Upper lobe of left lung (tissue), 6 donors: ENCODE measurements around the gene WASF3. TPM values are rescaled to one million over a fixed set of nuclear protein-coding genes. Genes with fewer than 3 reads are reported as not detected.

ENCODE experiments used
- ATAC-seq, 2 donors: fragments of 200-7000 bp; cut with Tn5 transposase; one replicate each; pipeline ENCODE4 v1.9.1; 2022; ENCODE audit warnings: mild to moderate bottlenecking in 2 of 2, moderate library complexity in 2 of 2; ENCODE audit not compliant: low FRiP score in 2 of 2
- DNase-seq, 2 donors: peaks; one replicate each; pipeline ENCODE4 v3.0.0-alpha.2; 2019 to 2020
- H3K27ac ChIP-seq, 4 donors: fragments of 200-600 bp; sonication (generic); one replicate each; pipeline ENCODE4 v1.5.1; 2016 to 2019
- H3K27me3 ChIP-seq, 4 donors: fragments of 200-600 bp; sonication (generic); one replicate each; pipeline ENCODE4 v1.5.1; 2017 to 2019
- H3K36me3 ChIP-seq, 4 donors: fragments of 200-600 bp; sonication (generic); one replicate each; pipeline ENCODE4 v1.5.1; 2016 to 2019
- H3K4me1 ChIP-seq, 4 donors: fragments of 200-600 bp; sonication (generic); one replicate each; pipeline ENCODE4 v1.5.1; 2018 to 2019
- H3K4me3 ChIP-seq, 4 donors: fragments of 200-600 bp; sonication (generic); one replicate each; pipeline ENCODE4 v1.5.1; 2017 to 2019; ENCODE audit warnings: mild to moderate bottlenecking in 2 of 4, moderate library complexity in 1 of 4
- H3K9me3 ChIP-seq, 4 donors: fragments of 200-600 bp; sonication (generic); one replicate each; pipeline ENCODE4 v1.5.1; 2018 to 2019
- CTCF ChIP-seq, 6 experiments: fragments of 450-650 bp in 4 of 6; fragments of 200-600 bp in 2 of 6; sonication (generic) in 2 of 6; IDR thresholded peaks; one replicate each; pipeline ENCODE4 v1.5.1; 2016 to 2019; ENCODE audit warnings: antibody characterized with exemption in 6 of 6
- EP300 ChIP-seq, 4 donors: sonication (generic); formaldehyde crosslinking; IDR thresholded peaks; one replicate each; pipeline ENCODE4 v1.5.1; 2017; ENCODE audit warnings: antibody characterized with exemption in 4 of 4, control low read depth in 2 of 4
- POLR2A ChIP-seq, 4 donors: fragments of 450-650 bp; IDR thresholded peaks; one replicate each; pipeline ENCODE4 v1.5.1; 2016 to 2017; ENCODE audit warnings: antibody characterized with exemption in 4 of 4, mild to moderate bottlenecking in 2 of 4
- POLR2AphosphoS5 ChIP-seq, 2 donors: sonication (generic); formaldehyde crosslinking; IDR thresholded peaks; one replicate each; pipeline ENCODE4 v1.5.1; 2017; ENCODE audit warnings: antibody characterized with exemption in 2 of 2
- whole genome bisulfite sequencing, 2 donors: methylation state at CpG; one replicate each; pipeline ENCODE4 v1.1.5; 2017 to 2018; 5-methylcytosine and 5-hydroxymethylcytosine counted together
- total RNA-seq, 6 donors: library from RNA; depleted of rRNA in 4 of 6; stranded (reverse); fragments of >200 nt in 4 of 6; gene quantifications; one replicate each; pipeline versions ENCODE4 v1.1.0 to v1.2.1, GENCODE V29; 2016 to 2021
- donor health status: DM: no; HTN: no; CAD: no; lungs with moderate emphysema.
- donor health status: DM: no; HTN: yes; CAD: no; lungs with severe emphysema.

Gene WASF3
- total RNA-seq, 6 donors from 2014 or later, result 12.6 to 23.0 (median 20.2) TPM

GRCh38 chr13:26558987-26559386 lies 1.5 kb downstream of the WASF3 start:
- no peaks in the 10 kb centered on the region for H3K36me3 ChIP-seq
- H3K27ac ChIP-seq, result no peak overlapping the region
- H3K9me3 ChIP-seq, result no peaks in the 10 kb centered on the region
- TF ChIP-seq CTCF (IDR thresholded peaks at IDR 0.05) (no peak), POLR2A (IDR thresholded peaks at IDR 0.05) (no peak), POLR2AphosphoS5 (IDR thresholded peaks at IDR 0.05) (no peak), EP300 (IDR thresholded peaks at IDR 0.05) (no peak)
- DNase-seq (no peak), ATAC-seq (no peak)
- 30% methylated on average over 1 of the region's 1 CpG for WGBS, 2 donors
- peak overlapping the region in 2 of 4 donors; percentile 71 to 73 for H3K4me3 ChIP-seq
- peaks cover 11 to 18% (median 14%) of the 10 kb centered on the region in 4 donors for H3K4me1 ChIP-seq
- H3K27me3 ChIP-seq, result peaks cover 0 to 7% (median 2%) of the 10 kb centered on the region in 4 donors

- no peaks in the 10 kb centered on the region for H3K36me3 ChIP-seq
- no peak overlapping the region for H3K4me3 ChIP-seq
- H3K4me1 ChIP-seq, result peaks cover 11 to 18% (median 14%) of the 10 kb centered on the region in 4 donors
- no peak overlapping the region for H3K27ac ChIP-seq
- peaks cover 0 to 7% (median 2%) of the 10 kb centered on the region in 4 donors for H3K27me3 ChIP-seq
- ATAC-seq (no peak), DNase-seq (no peak)
- 83% methylated on average over 4 of the region's 4 CpGs for WGBS, 2 donors
- no peaks in the 10 kb centered on the region for H3K9me3 ChIP-seq
- no peak for TF ChIP-seq EP300 (IDR thresholded peaks at IDR 0.05)
- TF ChIP-seq POLR2AphosphoS5 (IDR thresholded peaks at IDR 0.05), result no peak
- TF ChIP-seq CTCF (IDR thresholded peaks at IDR 0.05), result no peak
- no peak for TF ChIP-seq POLR2A (IDR thresholded peaks at IDR 0.05)
These were observed 3.0 kb downstream of the WASF3 start for GRCh38 chr13:26560456-26560855.

GRCh38 chr13:26561067-26561466 lies 3.6 kb downstream of the WASF3 start:
- WGBS, 2 donors, result 27 to 50% methylated on average over 3 of the region's 3 CpGs
- peaks cover 11 to 18% (median 14%) of the 10 kb centered on the region in 4 donors for H3K4me1 ChIP-seq
- DNase-seq, result no peak
- ATAC-seq, result no peak
- peak overlapping the region; percentile 7 to 46 (median 28) for H3K27ac ChIP-seq
- H3K27me3 ChIP-seq, result peaks cover 0 to 7% (median 2%) of the 10 kb centered on the region in 4 donors
- no peaks in the 10 kb centered on the region for H3K36me3 ChIP-seq
- no peak for TF ChIP-seq CTCF (IDR thresholded peaks at IDR 0.05)
- no peaks in the 10 kb centered on the region for H3K9me3 ChIP-seq
- no peak overlapping the region for H3K4me3 ChIP-seq

GRCh38 chr13:26561651-26562511 lies 4.4 kb downstream of the WASF3 start:
- DNase-seq (no peak), ATAC-seq (peak; percentile 42 to 85)
- H3K4me1 ChIP-seq, result peaks cover 11 to 18% (median 14%) of the 10 kb centered on the region in 4 donors
- TF ChIP-seq POLR2AphosphoS5 (IDR thresholded peaks at IDR 0.05) (no peak), CTCF (IDR thresholded peaks at IDR 0.05) (no peak), POLR2A (IDR thresholded peaks at IDR 0.05) (no peak), EP300 (IDR thresholded peaks at IDR 0.05) (no peak)
- H3K27ac ChIP-seq, result peak overlapping the region; percentile 16 to 59 (median 38)
- no peaks in the 10 kb centered on the region for H3K36me3 ChIP-seq
- H3K4me3 ChIP-seq, result no peak overlapping the region
- H3K27me3 ChIP-seq, result peaks cover 0 to 7% (median 2%) of the 10 kb centered on the region in 4 donors
- 53% methylated on average over 8 of the region's 8 CpGs for WGBS, 2 donors
- no peaks in the 10 kb centered on the region for H3K9me3 ChIP-seq
